GM20000 (cell line): Measurements from ENCODE around the gene NUP205.

Experiments used
- DNase-seq: peaks from one replicate; pipeline ENCODE4 v3.0.0; 2012; ENCODE audit warnings: low spot score
- CTCF ChIP-seq: IDR thresholded peaks from 2 replicates; pipeline ENCODE4 v1.5.1; 2012; ENCODE audit warnings: mild to moderate bottlenecking, control low read depth; ENCODE audit errors: extremely low read depth, missing control alignments

The NUP205 gene

GRCh38 chr7:135562720-135563119 lies 5.0 kb downstream of the NUP205 start:
- no peak for DNase-seq
- no peak for TF ChIP-seq CTCF

GRCh38 chr7:135571834-135572233 lies 14.1 kb downstream of the NUP205 start:
- no peak for DNase-seq
- TF ChIP-seq CTCF, result no peak

GRCh38 chr7:135573541-135573940 lies 15.8 kb downstream of the NUP205 start:
- TF ChIP-seq CTCF, result no peak
- DNase-seq, result no peak

GRCh38 chr7:135575296-135575695 lies 17.6 kb downstream of the NUP205 start:
- TF ChIP-seq CTCF, result no peak
- DNase-seq, result no peak

GRCh38 chr7:135578569-135578968 lies 20.9 kb downstream of the NUP205 start:
- no peak for DNase-seq
- TF ChIP-seq CTCF, result no peak

GRCh38 chr7:135584362-135585353 lies 26.9 kb downstream of the NUP205 start:
- DNase-seq, result no peak
- TF ChIP-seq CTCF, result no peak

- DNase-seq, result no peak
- no peak for TF ChIP-seq CTCF
Observed at GRCh38 chr7:135597181-135597925, 39.6 kb downstream of the NUP205 start.
